GM21529 (cell line): ENCODE measurements around the gene FBLIM1.
"Not testable (repeated sequence)": the region's sequence is repeated elsewhere in the genome, so short reads cannot be mapped to it uniquely, and the experiment has no call there.

Experiments used
- ATAC-seq: cut with Tn5 transposase; IDR thresholded peaks from one replicate; pipeline ENCODE4 v1.9.1; 2021; ENCODE audit not compliant: unreplicated experiment

FBLIM1 gene

GRCh38 chr1:15807549-15807948 is 49.0 kb downstream of the FBLIM1 start, which contains the start of gene UQCRHL:
Gene UQCRHL (minus strand): TSS chr1:15807649. CDS start chr1:15807649, 0 bp downstream.
- ATAC-seq = not testable (repeated sequence)

GRCh38 chr1:15808955-15809354 is 50.4 kb downstream of the FBLIM1 start:
- no peak for ATAC-seq

GRCh38 chr1:15810073-15810472 is 51.5 kb downstream of the FBLIM1 start:
- ATAC-seq = no peak

GRCh38 chr1:15816674-15817073 is 58.1 kb downstream of the FBLIM1 start:
- no peak for ATAC-seq

- no peak for ATAC-seq
Observed at GRCh38 chr1:15820478-15820877, 61.9 kb downstream of the FBLIM1 start.

GRCh38 chr1:15825800-15826199 is 67.2 kb downstream of the FBLIM1 start:
- no peak for ATAC-seq

- ATAC-seq = no peak
Observed at GRCh38 chr1:15826810-15827507, 68.4 kb downstream of the FBLIM1 start.

GRCh38 chr1:15827567-15827966 is 69.0 kb downstream of the FBLIM1 start:
- not testable (repeated sequence) for ATAC-seq

GRCh38 chr1:15828931-15829330 is 70.3 kb downstream of the FBLIM1 start:
- not testable (repeated sequence) for ATAC-seq

- ATAC-seq = no peak
Observed at GRCh38 chr1:15830258-15830657, 71.7 kb downstream of the FBLIM1 start.

- ATAC-seq = no peak
Observed at GRCh38 chr1:15833069-15833679, 74.6 kb downstream of the FBLIM1 start.

- ATAC-seq = no peak
Observed at GRCh38 chr1:15833842-15834405, 75.3 kb downstream of the FBLIM1 start.

- ATAC-seq = peak; percentile 39
Observed at GRCh38 chr1:15834406-15835204, 76.0 kb downstream of the FBLIM1 start.

GRCh38 chr1:15835205-15835740 is 76.7 kb downstream of the FBLIM1 start:
- peak; percentile 8 for ATAC-seq

- peak; percentile 43 for ATAC-seq
Observed at GRCh38 chr1:15835741-15836510, 77.3 kb downstream of the FBLIM1 start.
